ENCODE measurements around the gene SMCP.

Gene SMCP

GRCh38 chr1:152878042-152878441, at the start of gene SMCP:
Gene SMCP, plus strand, starts transcription at chr1:152878322. Its CDS starts 6,101 bp downstream, at chr1:152884423.
- Mint-ChIP-seq H3K27ac (no peak within 1 kb of the TSS), H3K27me3 (no peaks in the 10 kb centered on the region), H3K36me3 (ENCODE audit: low read depth) (no peaks in the 10 kb centered on the region), H3K4me1 (ENCODE audit: low read depth) (no peaks in the 10 kb centered on the region), H3K4me3 (no peak within 1 kb of the TSS), H3K9me3 (no peaks in the 10 kb centered on the region)
- intact Hi-C loops (cut with micrococcal nuclease), result no loop called here

- H3K4me1 Mint-ChIP-seq (ENCODE audit: low read depth), result no peaks in the 10 kb centered on the region
- no peak overlapping the region for H3K4me3 Mint-ChIP-seq
- H3K9me3 Mint-ChIP-seq, result no peaks in the 10 kb centered on the region
- no peaks in the 10 kb centered on the region for H3K36me3 Mint-ChIP-seq (ENCODE audit: low read depth)
- H3K27ac Mint-ChIP-seq, result no peak overlapping the region
- H3K27me3 Mint-ChIP-seq, result peaks cover 3% of the 10 kb centered on the region
- intact Hi-C loops (cut with micrococcal nuclease), result no loop called here
Observed at GRCh38 chr1:152836870-152837269, 41.3 kb upstream of the SMCP start.

- intact Hi-C loops (cut with micrococcal nuclease), result no loop called here
- peaks cover 1% of the 10 kb centered on the region for H3K27me3 Mint-ChIP-seq
Observed at GRCh38 chr1:152842556-152842955, 35.6 kb upstream of the SMCP start, which contains the start of gene LCE6A. Gene LCE6A, plus strand, starts transcription at chr1:152842856. Its CDS starts 665 bp downstream, at chr1:152843521.

DNA sequence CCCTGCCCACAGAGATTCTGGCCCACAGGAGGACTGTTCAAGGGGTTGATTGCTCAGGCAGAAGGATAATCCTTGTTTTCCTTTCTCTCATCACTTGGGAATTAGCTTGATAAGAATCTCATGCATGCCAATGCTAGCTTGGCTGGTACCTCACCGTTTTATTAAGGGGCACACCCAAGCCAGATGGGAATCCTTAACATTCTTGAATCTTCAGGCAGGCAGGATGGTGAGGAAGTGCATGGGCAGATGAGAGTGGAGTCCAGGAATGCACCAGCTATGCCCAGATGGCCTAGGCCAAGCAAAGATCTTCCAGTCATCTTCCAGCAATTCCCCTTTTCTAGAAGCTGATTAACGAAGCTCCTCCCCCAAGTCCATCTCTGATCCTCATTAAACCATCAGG, 22.5 kb upstream of the SMCP start:
- no peaks in the 10 kb centered on the region for H3K36me3 Mint-ChIP-seq (ENCODE audit: low read depth)
- no peak overlapping the region for H3K27ac Mint-ChIP-seq
- H3K4me3 Mint-ChIP-seq, result no peak overlapping the region
- H3K27me3 Mint-ChIP-seq, result peaks cover 2% of the 10 kb centered on the region
- no peaks in the 10 kb centered on the region for H3K9me3 Mint-ChIP-seq
- intact Hi-C loops (cut with micrococcal nuclease), result no loop called here
- no peaks in the 10 kb centered on the region for H3K4me1 Mint-ChIP-seq (ENCODE audit: low read depth)

More at GRCh38 chr1:152842556-152842955, 35.6 kb upstream of the SMCP start, which contains the start of gene LCE6A:
- Mint-ChIP-seq H3K27ac (no peak within 1 kb of the TSS), H3K36me3 (ENCODE audit: low read depth) (no peaks in the 10 kb centered on the region), H3K4me1 (ENCODE audit: low read depth) (no peaks in the 10 kb centered on the region), H3K4me3 (no peak within 1 kb of the TSS), H3K9me3 (no peaks in the 10 kb centered on the region)

- Mint-ChIP-seq H3K4me1 (ENCODE audit: low read depth) (no peaks in the 10 kb centered on the region), H3K27me3 (peaks cover 2% of the 10 kb centered on the region), H3K4me3 (no peak overlapping the region), H3K9me3 (no peaks in the 10 kb centered on the region), H3K36me3 (ENCODE audit: low read depth) (no peaks in the 10 kb centered on the region), H3K27ac (no peak overlapping the region)
- intact Hi-C loops (cut with micrococcal nuclease), result no loop called here
Observed at GRCh38 chr1:152858062-152858461, 20.1 kb upstream of the SMCP start.

DNA sequence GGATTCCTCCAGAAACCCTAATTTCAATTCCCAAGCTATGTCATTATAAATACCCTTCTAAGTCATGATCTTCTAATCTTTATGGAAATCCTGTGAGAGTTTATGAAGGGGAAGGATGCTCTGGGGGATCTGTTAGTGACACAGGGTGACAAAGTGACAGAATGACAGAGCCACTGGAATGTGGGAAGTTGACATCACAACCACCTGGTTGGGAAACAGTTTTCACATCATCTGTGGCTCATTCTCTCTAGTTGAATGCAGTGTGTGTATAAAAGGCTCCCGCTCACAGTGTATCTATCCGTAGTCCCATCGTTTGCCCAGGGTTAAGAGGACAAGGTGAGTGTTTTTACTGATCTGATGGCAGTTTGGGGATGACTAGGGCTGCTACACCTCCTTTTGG, 18.4 kb upstream of the SMCP start, which contains the start of gene LCE7A:
Gene LCE7A (plus strand): TSS at position 301 of the 400 bp plus-strand sequence. CDS start 702 bp downstream, outside the sequence.
- Mint-ChIP-seq H3K9me3 (no peaks in the 10 kb centered on the region), H3K4me3 (no peak within 1 kb of the TSS), H3K4me1 (ENCODE audit: low read depth) (no peaks in the 10 kb centered on the region), H3K36me3 (ENCODE audit: low read depth) (no peaks in the 10 kb centered on the region), H3K27ac (no peak within 1 kb of the TSS), H3K27me3 (peaks cover 2% of the 10 kb centered on the region)
- intact Hi-C loops (cut with micrococcal nuclease), result no loop called here

DNA sequence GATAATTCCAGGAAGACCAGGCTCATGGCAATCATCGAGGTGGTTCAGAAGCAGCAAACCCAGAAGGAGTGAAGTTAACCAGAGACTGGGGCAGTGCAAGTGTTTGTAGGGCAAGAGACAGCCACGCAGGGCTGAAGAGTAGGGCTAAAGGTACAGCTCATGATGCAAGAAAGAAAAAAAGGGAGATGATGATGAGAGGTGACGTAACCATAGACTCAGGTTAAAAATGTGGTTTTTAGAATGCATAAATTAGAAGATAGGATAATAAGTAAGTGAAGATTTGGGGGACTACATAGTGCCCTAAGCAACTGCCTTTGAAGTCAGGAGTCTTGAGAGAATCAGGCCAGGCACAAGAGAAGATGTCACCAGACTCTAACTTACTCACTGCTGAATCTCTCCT, 18.0 kb upstream of the SMCP start:
- H3K36me3 Mint-ChIP-seq (ENCODE audit: low read depth), result no peaks in the 10 kb centered on the region
- intact Hi-C loops (cut with micrococcal nuclease), result no loop called here
- H3K27ac Mint-ChIP-seq, result no peak overlapping the region
- H3K4me3 Mint-ChIP-seq, result no peak overlapping the region
- no peaks in the 10 kb centered on the region for H3K9me3 Mint-ChIP-seq
- H3K4me1 Mint-ChIP-seq (ENCODE audit: low read depth), result no peaks in the 10 kb centered on the region
- H3K27me3 Mint-ChIP-seq, result peaks cover 2% of the 10 kb centered on the region

DNA sequence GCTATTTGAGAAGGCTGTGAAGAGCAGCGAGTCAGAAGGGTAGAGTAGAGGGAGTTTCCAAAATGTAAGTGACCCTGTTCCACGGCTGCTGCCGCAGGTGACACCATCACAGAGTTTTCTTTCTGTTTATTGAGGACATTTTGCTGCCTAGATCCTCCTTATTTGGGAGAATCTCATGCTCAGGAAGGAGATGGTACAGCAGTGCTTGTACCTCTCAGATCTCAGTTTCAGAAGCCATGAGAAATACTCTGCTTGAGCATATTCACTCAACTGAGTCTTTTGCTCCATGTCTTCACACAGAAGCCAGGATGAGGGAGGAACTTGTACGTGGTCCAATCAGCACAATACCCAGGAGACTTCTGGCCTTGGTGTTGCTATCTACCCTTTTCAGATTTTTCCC, 16.7 kb upstream of the SMCP start:
- intact Hi-C loops (cut with micrococcal nuclease), result no loop called here
- Mint-ChIP-seq H3K9me3 (no peaks in the 10 kb centered on the region), H3K4me1 (ENCODE audit: low read depth) (no peaks in the 10 kb centered on the region), H3K4me3 (no peak overlapping the region), H3K27me3 (peaks cover 2% of the 10 kb centered on the region), H3K27ac (no peak overlapping the region), H3K36me3 (ENCODE audit: low read depth) (no peaks in the 10 kb centered on the region)

GRCh38 chr1:152864443-152864842, 13.7 kb upstream of the SMCP start:
- Mint-ChIP-seq H3K27ac (no peak overlapping the region), H3K4me1 (ENCODE audit: low read depth) (no peaks in the 10 kb centered on the region), H3K36me3 (ENCODE audit: low read depth) (no peaks in the 10 kb centered on the region), H3K27me3 (peaks cover 2% of the 10 kb centered on the region), H3K4me3 (no peak overlapping the region), H3K9me3 (no peaks in the 10 kb centered on the region)
- intact Hi-C loops (cut with micrococcal nuclease), result no loop called here

DNA sequence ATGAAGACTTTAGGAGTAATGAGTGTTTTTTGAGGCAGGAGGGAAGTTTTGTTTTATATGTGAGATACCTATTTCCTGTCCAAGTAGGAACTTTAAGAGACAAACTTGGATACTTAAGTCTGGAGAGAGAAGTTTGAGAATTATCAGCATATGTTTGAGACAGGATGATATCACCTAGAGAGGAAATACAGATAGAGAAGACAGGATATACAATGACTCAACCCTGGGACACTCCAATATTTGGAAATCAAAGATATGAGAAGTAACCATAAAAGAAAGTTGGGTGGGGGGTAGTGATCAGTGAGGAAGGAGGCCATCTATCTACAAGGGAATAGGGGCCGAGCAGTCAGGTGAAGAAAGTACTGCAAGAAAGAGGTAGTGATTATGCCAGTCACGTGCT, 11.8 kb upstream of the SMCP start:
- no peaks in the 10 kb centered on the region for H3K36me3 Mint-ChIP-seq (ENCODE audit: low read depth)
- H3K27me3 Mint-ChIP-seq, result no peaks in the 10 kb centered on the region
- H3K4me3 Mint-ChIP-seq, result no peak overlapping the region
- intact Hi-C loops (cut with micrococcal nuclease), result loop anchor here (5.0 kb wide), 1 partner anchor 411 kb away; no protein-coding TSS in a partner anchor
- no peaks in the 10 kb centered on the region for H3K9me3 Mint-ChIP-seq
- no peak overlapping the region for H3K27ac Mint-ChIP-seq
- no peaks in the 10 kb centered on the region for H3K4me1 Mint-ChIP-seq (ENCODE audit: low read depth)

DNA sequence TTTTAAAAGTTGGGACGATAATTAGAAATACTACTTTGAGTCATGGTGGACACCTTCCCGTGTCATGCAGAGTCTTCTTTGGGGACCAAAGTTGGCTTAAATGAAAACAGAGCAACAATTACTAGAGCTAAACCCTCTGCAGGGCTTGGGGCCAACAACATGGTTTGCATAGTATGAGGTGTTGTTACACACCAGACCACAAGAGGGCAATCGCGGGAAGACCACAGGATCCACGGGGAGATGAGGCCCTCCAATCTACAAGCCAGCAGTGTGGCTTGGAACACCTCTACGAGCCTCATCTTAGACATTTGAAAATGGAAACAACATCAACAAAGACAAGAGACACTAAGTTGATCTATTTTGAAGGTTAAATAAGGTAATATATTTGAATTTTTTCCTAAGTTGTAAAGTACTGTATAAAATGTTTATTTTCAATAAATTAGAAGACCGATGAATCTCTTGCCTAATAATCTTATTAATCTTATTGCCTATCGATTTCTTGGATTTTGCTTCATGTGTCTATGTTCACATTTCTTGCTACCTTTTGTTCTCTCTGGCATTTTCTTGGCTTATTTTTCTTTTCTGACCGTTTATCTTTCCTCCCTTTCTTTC, 8.2 kb upstream of the SMCP start:
- Mint-ChIP-seq H3K36me3 (ENCODE audit: low read depth) (no peaks in the 10 kb centered on the region), H3K27me3 (no peaks in the 10 kb centered on the region), H3K4me3 (no peak overlapping the region), H3K27ac (no peak overlapping the region), H3K9me3 (no peaks in the 10 kb centered on the region), H3K4me1 (ENCODE audit: low read depth) (no peaks in the 10 kb centered on the region)
- intact Hi-C loops (cut with micrococcal nuclease), result loop anchor here (1.0 to 5.0 kb wide), 2 partner anchors 353 to 407 kb away; no protein-coding TSS in a partner anchor

DNA sequence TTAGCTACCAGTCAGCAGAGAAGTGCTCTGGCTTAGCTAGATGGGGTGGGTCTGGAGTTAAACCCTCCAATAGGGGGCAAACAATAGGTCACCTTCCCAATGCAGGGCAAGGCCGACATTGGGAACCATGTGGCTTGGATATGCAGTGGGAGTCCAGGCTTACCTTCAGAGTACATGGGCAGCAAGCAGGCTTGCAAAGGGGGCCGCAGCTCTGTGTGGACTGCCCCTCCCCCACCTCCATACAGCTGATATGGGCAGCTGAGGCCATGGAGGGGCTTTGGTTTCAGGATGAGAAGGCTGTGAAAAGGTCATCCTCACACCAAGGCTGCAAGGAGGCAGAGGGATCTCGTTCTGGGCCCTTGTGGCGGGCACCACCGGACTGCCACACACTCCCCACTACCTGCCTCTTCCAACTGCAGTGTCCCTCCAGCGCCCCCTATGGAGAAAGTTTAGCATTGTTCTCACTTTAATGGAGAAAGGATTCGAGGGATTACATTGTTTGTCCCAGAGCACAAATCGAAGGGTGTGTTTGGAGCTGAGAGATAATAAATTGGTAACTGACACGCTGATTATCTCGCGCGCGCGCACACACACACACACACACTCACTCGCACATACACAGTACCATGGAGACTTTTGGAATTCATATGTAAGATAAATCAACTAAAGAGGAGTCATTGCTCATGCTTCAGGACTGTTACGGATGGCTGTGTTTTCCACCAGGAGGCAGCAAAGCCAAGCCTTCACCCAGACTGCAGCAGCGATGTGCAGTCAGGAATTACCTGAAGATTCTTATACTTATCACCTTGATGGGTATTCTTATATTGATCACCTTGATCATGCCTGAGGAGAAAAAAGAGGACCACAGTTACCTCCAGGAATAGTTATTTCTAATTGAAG, 7.0 kb upstream of the SMCP start:
- Mint-ChIP-seq H3K36me3 (ENCODE audit: low read depth) (no peaks in the 10 kb centered on the region), H3K4me1 (ENCODE audit: low read depth) (no peaks in the 10 kb centered on the region), H3K27ac (no peak overlapping the region), H3K27me3 (no peaks in the 10 kb centered on the region), H3K9me3 (no peaks in the 10 kb centered on the region), H3K4me3 (no peak overlapping the region)
- intact Hi-C loops (cut with micrococcal nuclease), result no loop called here

- Mint-ChIP-seq H3K27ac (no peak overlapping the region), H3K27me3 (no peaks in the 10 kb centered on the region), H3K36me3 (ENCODE audit: low read depth) (no peaks in the 10 kb centered on the region), H3K9me3 (no peaks in the 10 kb centered on the region), H3K4me1 (ENCODE audit: low read depth) (no peaks in the 10 kb centered on the region), H3K4me3 (no peak overlapping the region)
- intact Hi-C loops (cut with micrococcal nuclease), result loop anchor here (2.0 kb wide), 1 partner anchor 357 kb away; no protein-coding TSS in a partner anchor
Observed at GRCh38 chr1:152871731-152872126, 6.4 kb upstream of the SMCP start.

DNA sequence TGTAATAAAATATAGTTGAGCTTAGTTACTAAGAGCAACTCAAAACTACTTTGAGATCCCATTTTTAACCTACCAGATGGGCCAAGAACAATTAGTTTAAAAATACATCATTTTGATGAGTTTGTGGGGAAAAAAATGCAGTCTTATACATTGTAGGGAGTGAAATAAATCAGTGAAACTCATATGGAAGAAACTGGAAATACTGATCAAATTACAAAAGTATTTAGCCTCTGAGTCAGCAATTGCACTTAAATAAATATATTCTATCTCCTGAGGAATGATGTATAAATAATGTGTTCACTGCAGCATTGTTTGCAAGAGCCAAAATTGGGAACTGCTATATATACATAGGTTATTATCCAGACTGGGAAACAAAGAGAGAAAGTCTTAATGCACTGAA, 4.6 kb upstream of the SMCP start:
- Mint-ChIP-seq H3K4me1 (ENCODE audit: low read depth) (no peaks in the 10 kb centered on the region), H3K27ac (no peak overlapping the region), H3K36me3 (ENCODE audit: low read depth) (no peaks in the 10 kb centered on the region), H3K27me3 (no peaks in the 10 kb centered on the region), H3K4me3 (no peak overlapping the region), H3K9me3 (no peaks in the 10 kb centered on the region)
- intact Hi-C loops (cut with micrococcal nuclease), result loop anchor here (2.0 kb wide), 1 partner anchor 355 kb away; no protein-coding TSS in a partner anchor
